Measurements from ENCODE around the gene LRBA.

LRBA gene

DNA sequence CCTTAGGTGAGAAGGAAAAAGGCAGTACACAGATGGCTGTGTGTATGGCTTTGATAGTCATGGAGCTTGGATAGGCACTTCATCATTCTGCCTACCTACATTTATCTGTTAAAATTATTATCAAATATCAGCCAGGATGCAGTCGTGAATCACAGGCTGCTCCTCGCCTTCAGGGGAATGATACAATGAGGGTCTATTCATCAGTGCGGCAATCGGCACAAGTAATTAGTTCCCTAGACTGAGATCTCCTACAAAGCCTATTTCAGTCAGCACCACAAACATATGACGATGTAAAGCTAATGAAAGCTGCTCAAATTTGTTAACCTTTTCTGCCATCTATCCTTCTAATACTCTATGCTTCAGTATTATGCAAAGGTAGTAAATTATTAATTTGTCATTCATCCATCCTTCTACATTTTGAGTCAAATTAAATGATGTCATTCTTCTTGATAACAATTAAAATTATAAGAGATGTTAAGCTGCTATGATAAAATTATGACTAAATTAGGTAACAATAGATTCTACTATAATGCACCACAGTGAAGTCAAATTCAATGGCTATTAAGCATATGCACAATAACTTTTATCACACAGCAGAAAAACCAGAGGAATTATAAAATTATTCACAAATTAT lies 414.2 kb downstream of the LRBA start:
- Mint-ChIP-seq H3K27ac (no peak overlapping the region), H3K9me3 (no peaks in the 10 kb centered on the region), H3K36me3 (peaks cover 14% of the 10 kb centered on the region), H3K27me3 (no peaks in the 10 kb centered on the region), H3K4me1 (no peaks in the 10 kb centered on the region), H3K4me3 (no peak overlapping the region)
- ATAC-seq (ENCODE audit: low read depth) (no peak), DNase-seq (ENCODE audit: low spot score in 2 of 2) (no peak)

GRCh38 chr4:150599547-150599946 lies 415.5 kb downstream of the LRBA start:
- no peak for DNase-seq (ENCODE audit: low spot score in 2 of 2)
- no peak for ATAC-seq (ENCODE audit: low read depth)
- H3K4me3 Mint-ChIP-seq, result no peak overlapping the region
- no peaks in the 10 kb centered on the region for H3K27me3 Mint-ChIP-seq
- H3K9me3 Mint-ChIP-seq, result no peaks in the 10 kb centered on the region
- no peaks in the 10 kb centered on the region for H3K4me1 Mint-ChIP-seq
- H3K27ac Mint-ChIP-seq, result no peak overlapping the region
- H3K36me3 Mint-ChIP-seq, result peaks cover 14% of the 10 kb centered on the region

DNA sequence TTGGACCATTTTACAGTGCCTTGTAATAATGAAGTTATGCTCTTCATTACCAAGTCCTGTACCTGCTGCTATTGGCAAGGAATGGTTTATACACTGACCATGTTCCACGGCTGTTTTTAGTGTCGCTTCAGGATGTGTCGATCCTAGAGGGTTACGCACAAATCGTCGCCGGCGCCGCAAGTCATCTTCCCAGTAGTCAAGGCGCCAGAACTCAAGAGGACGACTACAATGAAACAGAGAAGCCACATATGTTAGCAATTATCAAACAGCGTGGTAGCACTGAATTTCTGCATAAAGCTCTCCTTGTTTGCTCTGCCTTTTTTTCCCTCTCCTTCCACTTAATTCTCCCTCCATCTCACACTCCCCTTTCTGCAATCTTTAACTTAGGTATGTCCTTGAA lies 416.2 kb downstream of the LRBA start:
- Mint-ChIP-seq H3K4me3 (no peak overlapping the region), H3K9me3 (no peaks in the 10 kb centered on the region), H3K4me1 (no peaks in the 10 kb centered on the region), H3K27ac (no peak overlapping the region), H3K27me3 (no peaks in the 10 kb centered on the region), H3K36me3 (peaks cover 14% of the 10 kb centered on the region)
- DNase-seq (ENCODE audit: low spot score in 2 of 2) (no peak), ATAC-seq (ENCODE audit: low read depth) (no peak)

- no peak overlapping the region for H3K4me3 Mint-ChIP-seq
- H3K36me3 Mint-ChIP-seq, result peaks cover 25% of the 10 kb centered on the region
- H3K9me3 Mint-ChIP-seq, result no peaks in the 10 kb centered on the region
- no peak for ATAC-seq (ENCODE audit: low read depth)
- H3K27ac Mint-ChIP-seq, result no peak overlapping the region
- no peak for DNase-seq (ENCODE audit: low spot score in 2 of 2)
- H3K4me1 Mint-ChIP-seq, result no peaks in the 10 kb centered on the region
- H3K27me3 Mint-ChIP-seq, result no peaks in the 10 kb centered on the region
Observed at GRCh38 chr4:150593996-150594395, 421.1 kb downstream of the LRBA start.

DNA sequence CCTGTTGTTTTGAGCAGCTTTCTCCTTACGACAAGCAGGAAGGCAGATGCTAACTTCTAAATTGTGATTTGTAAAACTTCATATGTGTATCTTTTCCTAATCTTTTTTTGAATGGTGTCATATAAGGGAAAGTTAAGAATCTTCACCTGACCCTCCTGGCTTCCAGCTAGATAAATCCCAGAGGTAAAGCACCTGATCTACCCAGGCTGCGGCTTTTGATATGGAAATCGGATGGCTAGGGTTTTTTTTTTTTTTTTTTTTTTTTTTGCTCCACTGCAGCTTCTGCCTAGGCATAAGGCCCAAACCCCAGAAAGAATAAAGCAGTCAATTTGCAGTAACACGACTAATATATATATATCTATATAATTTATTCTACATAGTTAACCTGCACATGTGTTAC lies 423.2 kb downstream of the LRBA start:
- Mint-ChIP-seq H3K4me3 (no peak overlapping the region), H3K36me3 (peaks cover 25% of the 10 kb centered on the region), H3K27me3 (no peaks in the 10 kb centered on the region), H3K9me3 (no peaks in the 10 kb centered on the region), H3K27ac (no peak overlapping the region), H3K4me1 (no peaks in the 10 kb centered on the region)
- no peak for DNase-seq (ENCODE audit: low spot score in 2 of 2)
- no peak for ATAC-seq (ENCODE audit: low read depth)

DNA sequence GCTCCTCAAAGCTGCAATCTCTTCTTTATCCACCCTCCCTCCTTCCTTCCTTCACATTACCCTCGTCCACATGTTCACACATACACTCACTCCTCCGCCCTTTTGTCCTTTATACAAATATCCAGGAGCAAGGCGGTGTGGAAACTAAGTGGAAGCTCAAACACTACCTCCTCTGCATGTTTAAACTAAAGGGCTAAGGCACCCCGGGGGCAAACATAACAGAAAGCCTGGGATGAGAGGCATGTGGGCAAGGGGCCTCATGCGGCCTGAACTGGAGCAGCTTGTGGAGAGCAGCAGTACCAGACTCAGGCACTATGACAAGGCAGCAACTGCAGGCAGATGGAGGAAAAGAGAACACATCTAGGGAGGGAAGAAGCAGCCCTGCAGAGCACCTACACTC lies 423.7 kb downstream of the LRBA start:
- DNase-seq (ENCODE audit: low spot score in 2 of 2) (no peak), ATAC-seq (ENCODE audit: low read depth) (no peak)
- Mint-ChIP-seq H3K4me3 (no peak overlapping the region), H3K4me1 (no peaks in the 10 kb centered on the region), H3K36me3 (peaks cover 25% of the 10 kb centered on the region), H3K27ac (peak overlapping the region; percentile 32), H3K27me3 (no peaks in the 10 kb centered on the region), H3K9me3 (no peaks in the 10 kb centered on the region)

GRCh38 chr4:150590631-150591030 lies 424.5 kb downstream of the LRBA start:
- Mint-ChIP-seq H3K27me3 (no peaks in the 10 kb centered on the region), H3K9me3 (no peaks in the 10 kb centered on the region), H3K27ac (no peak overlapping the region), H3K4me1 (no peaks in the 10 kb centered on the region), H3K4me3 (no peak overlapping the region), H3K36me3 (peaks cover 25% of the 10 kb centered on the region)
- ATAC-seq (ENCODE audit: low read depth), result no peak
- no peak for DNase-seq (ENCODE audit: low spot score in 2 of 2)

DNA sequence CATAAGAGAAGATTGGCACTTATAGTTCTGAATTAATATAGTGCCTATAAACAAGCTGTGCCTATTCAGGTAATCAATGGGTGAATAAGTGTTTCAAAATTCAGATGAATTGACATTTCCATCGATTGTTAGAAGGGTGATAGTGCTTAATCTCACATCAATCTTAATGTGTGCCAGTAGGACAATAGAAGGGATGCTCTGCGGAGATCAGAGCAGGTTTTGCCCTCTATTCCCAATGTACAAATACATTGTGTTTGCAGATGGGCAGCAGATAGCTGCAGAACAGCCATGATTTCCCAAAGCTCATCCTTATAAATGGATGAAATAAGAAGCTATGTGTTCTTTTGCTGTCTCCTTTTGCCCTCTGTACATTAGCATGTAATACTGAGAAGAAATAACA lies 425.9 kb downstream of the LRBA start:
- Mint-ChIP-seq H3K27ac (no peak overlapping the region), H3K9me3 (no peaks in the 10 kb centered on the region), H3K4me3 (no peak overlapping the region), H3K36me3 (peaks cover 28% of the 10 kb centered on the region), H3K27me3 (no peaks in the 10 kb centered on the region), H3K4me1 (no peaks in the 10 kb centered on the region)
- no peak for DNase-seq (ENCODE audit: low spot score in 2 of 2)
- no peak for ATAC-seq (ENCODE audit: low read depth)

GRCh38 chr4:150588316-150588715 lies 426.8 kb downstream of the LRBA start:
- Mint-ChIP-seq H3K36me3 (peaks cover 35% of the 10 kb centered on the region), H3K27me3 (no peaks in the 10 kb centered on the region)

DNA sequence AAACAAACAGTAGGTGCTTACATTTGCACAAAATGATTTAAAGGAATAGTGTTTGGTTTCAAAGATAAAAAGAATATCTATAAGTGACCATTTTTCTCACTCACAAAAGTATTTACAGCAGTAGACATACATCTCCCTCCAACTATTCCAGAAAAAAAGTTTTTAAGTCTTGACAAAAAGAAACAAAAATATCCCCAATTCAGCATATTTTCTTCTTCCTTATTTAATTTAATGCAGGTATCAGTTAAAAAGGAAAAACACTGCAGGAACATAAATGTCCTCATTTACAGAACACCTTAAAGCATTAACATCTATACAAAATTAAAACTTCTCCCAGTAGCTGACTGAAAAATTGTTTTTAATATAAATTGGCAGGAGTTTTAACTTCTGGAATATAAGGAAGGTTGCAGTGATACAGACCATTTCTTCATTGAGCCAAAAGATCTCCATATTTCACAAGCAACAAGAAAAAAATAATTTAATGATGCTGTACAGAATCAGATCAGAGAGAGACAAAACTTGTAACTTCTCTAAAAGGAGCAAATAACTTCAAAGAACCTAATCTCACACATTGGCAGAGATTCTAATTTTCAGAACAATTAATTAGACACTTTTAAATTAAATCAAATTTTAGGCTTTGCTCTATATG lies 428.8 kb downstream of the LRBA start:
- peaks cover 46% of the 10 kb centered on the region for H3K36me3 Mint-ChIP-seq
- H3K4me1 Mint-ChIP-seq, result no peaks in the 10 kb centered on the region
- no peak overlapping the region for H3K4me3 Mint-ChIP-seq
- ATAC-seq (ENCODE audit: low read depth), result no peak
- no peaks in the 10 kb centered on the region for H3K27me3 Mint-ChIP-seq
- peak overlapping the region; percentile 47 for H3K27ac Mint-ChIP-seq
- no peak for DNase-seq (ENCODE audit: low spot score in 2 of 2)
- H3K9me3 Mint-ChIP-seq, result peaks cover 2% of the 10 kb centered on the region

More at GRCh38 chr4:150588316-150588715, 426.8 kb downstream of the LRBA start:
- no peaks in the 10 kb centered on the region for H3K9me3 Mint-ChIP-seq
- DNase-seq (ENCODE audit: low spot score in 2 of 2) (no peak), ATAC-seq (ENCODE audit: low read depth) (no peak)
- no peaks in the 10 kb centered on the region for H3K4me1 Mint-ChIP-seq
- no peak overlapping the region for H3K4me3 Mint-ChIP-seq
- peak overlapping the region; percentile 38 for H3K27ac Mint-ChIP-seq

DNA sequence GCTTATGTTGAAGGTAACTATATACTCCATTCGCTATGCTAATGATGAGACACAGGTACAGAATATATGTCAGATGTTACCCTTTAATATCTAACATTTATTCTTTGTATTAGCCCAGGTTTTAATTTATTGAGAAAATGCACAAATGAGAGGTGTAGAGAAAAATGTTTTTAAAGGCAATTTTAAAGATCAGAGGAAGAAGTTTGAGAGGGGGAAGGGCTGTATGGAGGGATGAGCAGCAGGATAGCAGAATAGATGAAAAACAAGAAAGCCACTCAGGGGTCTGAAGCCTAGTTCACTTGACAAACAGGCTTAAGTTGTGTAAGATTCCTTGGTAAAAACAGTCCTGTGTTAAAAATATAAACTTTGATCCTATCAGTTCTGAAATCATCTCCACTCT lies 429.5 kb downstream of the LRBA start:
- H3K36me3 Mint-ChIP-seq, result peaks cover 45% of the 10 kb centered on the region
- ATAC-seq (ENCODE audit: low read depth) (no peak), DNase-seq (ENCODE audit: low spot score in 2 of 2) (no peak)
- no peaks in the 10 kb centered on the region for H3K27me3 Mint-ChIP-seq
- no peak overlapping the region for H3K4me3 Mint-ChIP-seq
- no peaks in the 10 kb centered on the region for H3K4me1 Mint-ChIP-seq
- peaks cover 2% of the 10 kb centered on the region for H3K9me3 Mint-ChIP-seq
- H3K27ac Mint-ChIP-seq, result no peak overlapping the region

GRCh38 chr4:150584111-150584915 lies 430.8 kb downstream of the LRBA start:
- H3K4me1 Mint-ChIP-seq, result no peaks in the 10 kb centered on the region
- no peak for DNase-seq (ENCODE audit: low spot score in 2 of 2)

GRCh38 chr4:150583287-150584110 lies 431.6 kb downstream of the LRBA start:
- H3K36me3 Mint-ChIP-seq, result peaks cover 46% of the 10 kb centered on the region
- DNase-seq (ENCODE audit: low spot score in 2 of 2) (no peak), ATAC-seq (ENCODE audit: low read depth) (no peak)
- H3K4me3 Mint-ChIP-seq, result no peak overlapping the region
- H3K9me3 Mint-ChIP-seq, result peaks cover 2% of the 10 kb centered on the region
- H3K27me3 Mint-ChIP-seq, result no peaks in the 10 kb centered on the region
- no peaks in the 10 kb centered on the region for H3K4me1 Mint-ChIP-seq
- no peak overlapping the region for H3K27ac Mint-ChIP-seq

More at GRCh38 chr4:150584111-150584915, 430.8 kb downstream of the LRBA start:
- ATAC-seq (ENCODE audit: low read depth), result no peak
- no peak overlapping the region for H3K27ac Mint-ChIP-seq
- no peak overlapping the region for H3K4me3 Mint-ChIP-seq
- H3K9me3 Mint-ChIP-seq, result peaks cover 2% of the 10 kb centered on the region
- peaks cover 47% of the 10 kb centered on the region for H3K36me3 Mint-ChIP-seq
- no peaks in the 10 kb centered on the region for H3K27me3 Mint-ChIP-seq

- Mint-ChIP-seq H3K36me3 (peaks cover 42% of the 10 kb centered on the region), H3K27ac (no peak overlapping the region), H3K4me3 (no peak overlapping the region), H3K27me3 (no peaks in the 10 kb centered on the region), H3K4me1 (no peaks in the 10 kb centered on the region), H3K9me3 (peaks cover 2% of the 10 kb centered on the region)
- ATAC-seq (ENCODE audit: low read depth), result no peak
- no peak for DNase-seq (ENCODE audit: low spot score in 2 of 2)
Observed at GRCh38 chr4:150582873-150583286, 432.2 kb downstream of the LRBA start.
